Measurements from ENCODE around the gene EBF4. TPM values are rescaled to one million over a fixed set of nuclear protein-coding genes. Genes with fewer than 3 reads are reported as not detected.

Gene EBF4
- total RNA-seq, 2 experiments from 2014 or later: 1.5 to 4.4 TPM

DNA sequence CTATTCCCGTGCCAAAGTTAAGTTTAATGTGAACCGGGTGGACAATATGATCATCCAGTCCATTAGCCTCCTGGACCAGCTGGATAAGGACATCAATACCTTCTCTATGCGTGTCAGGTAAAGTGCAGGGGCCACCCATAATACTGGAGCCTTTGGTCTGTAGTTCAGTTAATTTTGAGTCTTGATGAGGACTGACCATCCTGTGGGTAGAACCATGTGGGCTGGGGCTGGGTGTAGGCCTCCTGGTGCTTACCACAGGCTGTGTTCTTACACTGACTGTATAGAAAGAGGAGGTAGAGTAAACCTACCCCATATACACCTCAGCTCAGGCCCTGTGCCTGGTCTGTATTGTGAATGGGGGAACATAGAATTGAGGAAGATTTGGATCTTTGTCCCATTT lies 37.7 kb upstream of the EBF4 start:
- no TSS peak for BruUV-seq (replicated peaks)
- CTCF ChIA-PET (ENCODE audit: unreplicated experiment): no interaction called here
- H3K4me2 ChIP-seq (ENCODE audit: low read length): peak overlapping the region; percentile 98
- no peak overlapping the region for H2AFZ ChIP-seq (ENCODE audit: low read length)
- H3K9me2 ChIP-seq (ENCODE audit: insufficient read depth, low read length): no peaks in the 10 kb centered on the region
- intact Hi-C loops (cut with micrococcal nuclease; ENCODE audit: unreplicated experiment): loop anchor here (5.0 to 10.0 kb wide), 3 partner anchors 550 to 1813 kb away; partner anchors contain the start of genes DDRGK1, ITPA and STK35
- peak overlapping the region; percentile 88 for H3K27ac ChIP-seq (ENCODE audit: low read depth, low read length, poor library complexity, severe bottlenecking)
- peaks cover 72% of the 10 kb centered on the region for H3K36me3 ChIP-seq (ENCODE audit: insufficient read depth, low read length)
- H3K9me3 ChIP-seq (ENCODE audit: low read length): no peaks in the 10 kb centered on the region
- POLR2A ChIA-PET: interaction anchor here (2.8 kb wide), 1 partner anchor 9 kb away, joined by 19 read pairs; the partner anchor contains the start of gene IDH3B
- peaks cover 45% of the 10 kb centered on the region for H3K79me2 ChIP-seq (ENCODE audit: insufficient read depth, low read depth, low read length)
- H4K20me1 ChIP-seq (ENCODE audit: insufficient read depth, low read length): peaks cover 42% of the 10 kb centered on the region
- peaks cover 27% of the 10 kb centered on the region for H3K4me1 ChIP-seq (ENCODE audit: insufficient read depth, low read length, poor library complexity, severe bottlenecking)
- no peak for TF ChIP-seq CTCF (conservative IDR thresholded peaks at IDR 0.05; ENCODE audit: low read length)
- no peak for TF ChIP-seq EZH2phosphoT487 (IDR thresholded peaks at IDR 0.05; ENCODE audit: borderline replicate concordance, low read depth, low read length)
- H3K4me3 ChIP-seq (ENCODE audit: low read depth, low read length, poor library complexity, severe bottlenecking): peak overlapping the region; percentile 93
- DNase-seq (ENCODE audit: low spot score): no peak

DNA sequence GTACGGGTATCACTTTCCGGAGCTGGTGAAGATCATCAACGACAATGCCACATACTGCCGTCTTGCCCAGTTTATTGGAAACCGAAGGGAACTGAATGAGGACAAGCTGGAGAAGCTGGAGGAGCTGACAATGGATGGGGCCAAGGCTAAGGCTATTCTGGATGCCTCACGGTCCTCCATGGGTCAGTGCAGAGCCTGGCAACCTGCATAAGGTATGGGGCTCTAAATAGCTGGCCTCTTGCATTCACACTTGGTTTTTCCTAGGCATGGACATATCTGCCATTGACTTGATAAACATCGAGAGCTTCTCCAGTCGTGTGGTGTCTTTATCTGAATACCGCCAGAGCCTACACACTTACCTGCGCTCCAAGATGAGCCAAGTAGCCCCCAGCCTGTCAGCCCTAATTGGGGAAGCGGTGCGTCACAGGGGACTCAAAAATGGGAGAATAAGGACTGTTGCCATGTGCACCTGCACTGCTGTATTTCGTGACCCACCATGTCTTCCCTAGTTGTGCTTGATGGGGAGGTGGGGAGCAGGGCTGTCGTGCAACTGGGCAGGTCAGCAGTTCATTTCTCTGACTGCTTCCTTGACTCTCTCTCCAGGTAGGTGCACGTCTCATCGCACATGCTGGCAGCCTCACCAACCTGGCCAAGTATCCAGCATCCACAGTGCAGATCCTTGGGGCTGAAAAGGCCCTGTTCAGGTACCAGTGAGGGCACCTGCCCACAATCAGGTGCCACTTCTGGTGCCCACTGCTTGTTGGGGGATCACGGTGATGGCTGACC lies 37.1 kb upstream of the EBF4 start:
- Histone ChIP-seq H3K4me3 (ENCODE audit: low read depth, low read length, poor library complexity, severe bottlenecking) (no peak overlapping the region), H3K27ac (ENCODE audit: low read depth, low read length, poor library complexity, severe bottlenecking) (no peak overlapping the region), H3K36me3 (ENCODE audit: insufficient read depth, low read length) (peaks cover 79% of the 10 kb centered on the region), H3K9me2 (ENCODE audit: insufficient read depth, low read length) (no peaks in the 10 kb centered on the region), H4K20me1 (ENCODE audit: insufficient read depth, low read length) (peaks cover 42% of the 10 kb centered on the region), H2AFZ (ENCODE audit: low read length) (no peak overlapping the region), H3K4me1 (ENCODE audit: insufficient read depth, low read length, poor library complexity, severe bottlenecking) (peaks cover 27% of the 10 kb centered on the region), H3K79me2 (ENCODE audit: insufficient read depth, low read depth, low read length) (peaks cover 45% of the 10 kb centered on the region), H3K9me3 (ENCODE audit: low read length) (no peaks in the 10 kb centered on the region), H3K4me2 (ENCODE audit: low read length) (peak overlapping the region; percentile 98)
- CTCF ChIA-PET (ENCODE audit: unreplicated experiment): no interaction called here
- intact Hi-C loops (cut with micrococcal nuclease; ENCODE audit: unreplicated experiment): loop anchor here (10.0 kb wide), 1 partner anchor 549 kb away; the partner anchor contains the start of genes DDRGK1 and ITPA
- DNase-seq (ENCODE audit: low spot score): no peak
- POLR2A ChIA-PET: interaction anchor here (2.8 kb wide), 1 partner anchor 8 kb away, joined by 19 read pairs; the partner anchor contains the start of gene IDH3B
- BruUV-seq (replicated peaks): no TSS peak
- TF ChIP-seq EZH2phosphoT487 (IDR thresholded peaks at IDR 0.05; ENCODE audit: borderline replicate concordance, low read depth, low read length): no peak
- TF ChIP-seq CTCF (conservative IDR thresholded peaks at IDR 0.05; ENCODE audit: low read length): no peak
